ENCODE data around the gene PDE4D. TPM values are rescaled to one million over a fixed set of nuclear protein-coding genes. Genes with fewer than 3 reads are reported as not detected.

The PDE4D gene
- polyA plus RNA-seq, 3 donors = 17.7 to 21.3 (median 19.7) TPM

DNA sequence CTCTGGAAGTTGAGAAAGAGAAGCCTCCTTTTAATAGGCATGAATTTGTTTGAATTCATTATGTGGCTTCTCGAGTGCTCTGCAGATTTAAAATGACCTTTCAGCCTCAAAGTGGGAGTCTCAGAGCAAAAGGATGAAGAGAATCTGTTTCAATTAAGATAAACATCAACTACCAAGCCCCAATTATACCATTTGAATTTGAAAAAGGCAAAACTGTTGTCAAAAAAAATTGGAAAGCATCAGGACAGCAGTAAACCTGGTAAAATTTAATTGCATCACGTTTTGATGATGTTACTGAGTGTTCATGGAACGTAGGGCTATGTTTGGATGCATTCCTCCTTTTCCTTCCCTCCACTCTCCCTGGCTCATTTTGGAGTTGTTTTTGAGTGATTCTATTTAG, 637.2 kb downstream of the PDE4D start:
- DNase-seq = no peak

DNA sequence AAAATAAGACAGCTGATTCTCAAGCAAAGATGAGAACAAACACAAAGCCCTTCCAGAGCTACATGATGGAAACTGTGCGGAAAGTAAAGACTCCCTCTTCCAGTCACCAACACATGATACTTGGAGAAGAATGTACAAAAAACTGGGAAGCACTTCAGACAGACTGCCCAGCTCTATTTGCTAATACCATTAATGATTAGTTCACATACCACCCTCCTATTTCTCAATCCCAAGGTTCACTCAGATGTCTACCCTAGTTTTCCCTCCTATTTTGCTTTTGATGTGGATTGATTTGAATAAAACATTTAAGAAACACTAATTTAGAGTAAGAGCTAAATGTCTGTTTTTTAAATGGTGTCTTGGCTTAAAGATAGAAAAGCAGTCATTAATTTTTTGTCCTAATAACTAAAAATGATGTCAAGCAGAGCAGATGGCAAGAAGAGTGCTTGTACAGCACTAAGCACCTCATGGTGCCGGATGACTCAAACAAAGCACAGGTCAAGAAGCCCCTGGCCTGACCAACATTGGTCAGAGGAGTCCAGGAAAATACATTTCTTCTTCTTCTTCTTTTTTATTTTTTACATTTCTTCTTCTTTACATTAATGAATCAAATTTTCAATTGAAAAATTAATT, 639.4 kb downstream of the PDE4D start:
- no peak for DNase-seq

DNA sequence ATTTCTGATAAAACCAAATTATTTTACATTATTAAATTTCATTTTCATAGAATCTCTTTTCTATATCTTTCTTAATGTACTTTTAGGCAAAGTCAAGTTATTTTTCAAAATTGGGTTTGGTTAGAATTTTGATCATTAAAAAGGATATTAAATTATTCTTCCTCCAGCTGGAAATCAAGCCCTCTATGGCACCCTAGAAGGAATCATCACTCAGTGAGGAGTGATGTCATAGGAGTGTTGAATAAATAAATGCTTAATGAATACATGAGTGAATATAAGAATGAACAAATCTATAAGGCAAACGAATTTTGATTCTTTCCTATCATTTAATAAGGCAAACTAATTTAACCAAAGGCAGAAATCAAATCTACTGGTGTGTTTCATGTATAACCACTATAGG, 639.9 kb downstream of the PDE4D start:
- DNase-seq = no peak

DNA sequence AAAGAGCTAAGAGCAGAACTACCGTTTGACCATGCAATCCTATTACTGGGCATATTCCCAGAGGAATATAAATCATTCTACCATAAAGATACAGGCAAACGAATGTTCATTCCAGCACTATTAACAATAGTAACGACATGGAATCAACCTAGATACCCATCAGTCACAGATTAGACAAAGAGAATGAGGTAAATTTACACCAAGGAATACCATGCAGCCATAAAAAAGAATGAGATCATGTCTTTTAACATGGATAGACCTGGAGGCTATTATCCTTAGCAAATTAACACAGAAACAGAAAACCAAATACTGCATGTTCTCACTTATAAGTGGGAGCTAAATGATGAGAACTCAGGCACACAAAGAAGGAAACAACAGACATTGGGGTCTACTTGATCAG, 641.9 kb downstream of the PDE4D start:
- DNase-seq = no peak

DNA sequence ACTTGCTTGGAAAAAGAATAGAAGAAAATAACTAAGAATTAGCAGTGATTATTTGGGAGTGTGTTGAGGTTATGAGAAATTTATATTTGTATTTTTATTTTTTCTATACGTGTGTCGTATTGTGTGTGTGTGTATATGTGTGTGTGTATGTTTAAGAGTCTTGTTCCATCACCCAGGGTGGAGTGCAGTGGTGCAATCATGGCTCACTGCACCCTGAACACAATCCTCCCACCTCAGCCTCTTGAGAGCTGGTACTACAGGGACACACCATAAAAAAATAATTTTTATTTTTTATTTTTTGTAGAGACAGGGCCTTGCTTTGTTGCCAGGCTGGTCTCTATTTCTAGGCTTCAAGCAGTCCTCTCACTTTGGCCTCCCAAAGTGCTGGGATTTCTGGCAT, 643.8 kb downstream of the PDE4D start:
- no peak for DNase-seq

DNA sequence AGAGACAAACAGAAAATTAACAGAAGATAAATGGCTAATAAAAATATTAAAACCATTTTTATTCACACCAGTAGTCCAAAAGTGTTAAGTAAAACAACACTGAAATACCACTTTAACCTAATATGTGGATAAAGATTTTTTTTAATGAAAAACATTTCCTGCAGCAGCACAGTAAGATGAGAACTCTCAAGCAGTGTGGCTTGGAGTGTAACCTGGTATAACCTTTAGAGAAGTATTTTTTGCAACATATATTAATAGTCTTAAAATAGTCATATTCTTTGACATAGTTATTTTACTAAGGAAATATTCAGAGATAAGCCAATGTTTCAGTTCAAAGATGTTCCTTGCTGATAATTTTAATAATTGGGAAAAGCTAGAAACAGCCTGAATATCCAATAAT, 644.4 kb downstream of the PDE4D start:
- no peak for DNase-seq

DNA sequence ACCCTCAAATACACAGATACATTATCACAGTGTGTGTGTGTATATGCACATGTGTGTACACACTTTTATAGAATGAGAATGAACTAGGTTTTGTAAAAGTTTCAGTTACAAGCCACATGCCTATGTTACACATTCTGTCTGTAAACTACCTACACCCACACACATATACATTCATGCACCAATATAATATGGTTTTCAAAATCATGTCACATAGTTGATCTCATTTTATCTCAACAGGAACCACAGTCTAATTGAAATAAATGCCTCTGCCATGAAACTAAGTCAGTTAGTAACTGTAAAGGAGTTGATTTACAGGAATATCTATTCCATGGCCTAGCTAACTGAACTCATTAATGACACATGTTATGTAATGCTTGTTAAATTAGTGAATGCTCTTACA, 646.6 kb downstream of the PDE4D start:
- no peak for DNase-seq

DNA sequence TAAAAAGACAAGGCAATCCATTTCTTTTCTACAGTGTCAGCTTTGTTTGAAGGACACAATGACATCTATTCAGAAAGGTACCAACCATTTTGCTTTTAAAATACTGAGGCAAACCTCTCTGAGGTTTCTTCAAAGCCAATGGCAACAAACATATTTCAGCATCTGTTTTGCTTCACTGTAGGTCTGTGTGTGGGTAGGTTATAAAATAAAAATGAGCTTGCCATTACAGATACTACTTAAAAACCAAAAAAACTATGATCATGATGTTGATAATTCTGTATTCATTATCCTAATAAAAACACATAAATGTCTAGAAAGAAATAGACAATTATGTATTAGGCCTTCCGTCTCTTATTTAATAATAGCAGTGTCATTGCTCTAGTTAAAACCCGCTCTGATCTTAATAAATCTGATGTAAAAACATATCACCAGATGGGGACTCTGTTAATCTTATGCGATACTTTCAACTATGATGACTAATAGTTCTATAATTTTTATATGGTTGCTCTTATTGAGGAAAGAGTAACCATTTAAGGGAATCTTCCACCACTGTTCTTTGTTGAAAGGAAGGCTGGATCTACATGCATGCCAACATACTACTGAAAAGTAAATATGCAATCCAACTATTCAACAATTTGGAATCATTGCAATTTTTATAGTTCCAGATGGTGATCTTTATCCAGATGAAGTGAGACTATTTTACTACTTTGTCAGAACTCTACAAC, 647.2 kb downstream of the PDE4D start:
- peak; percentile 42 for DNase-seq

DNA sequence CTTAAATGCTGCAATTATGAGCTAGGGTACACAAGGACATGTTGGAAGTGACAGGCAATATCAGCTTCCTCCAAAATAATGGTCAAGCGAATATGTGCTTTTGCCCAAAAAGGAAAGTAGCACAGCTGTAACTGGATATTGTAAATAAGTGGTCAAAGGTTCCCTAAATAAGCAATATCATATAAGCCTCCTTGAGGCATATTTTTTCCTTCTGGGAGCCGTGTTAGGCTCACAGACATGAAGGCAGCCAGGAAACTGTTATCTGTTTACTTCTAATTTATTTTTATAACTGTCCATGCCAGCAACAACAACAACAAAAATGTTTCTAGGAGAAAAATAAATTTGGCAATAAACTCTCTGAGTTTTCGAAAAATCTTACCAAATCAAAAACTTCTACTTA, 648.3 kb downstream of the PDE4D start:
- peak; percentile 48 for DNase-seq

DNA sequence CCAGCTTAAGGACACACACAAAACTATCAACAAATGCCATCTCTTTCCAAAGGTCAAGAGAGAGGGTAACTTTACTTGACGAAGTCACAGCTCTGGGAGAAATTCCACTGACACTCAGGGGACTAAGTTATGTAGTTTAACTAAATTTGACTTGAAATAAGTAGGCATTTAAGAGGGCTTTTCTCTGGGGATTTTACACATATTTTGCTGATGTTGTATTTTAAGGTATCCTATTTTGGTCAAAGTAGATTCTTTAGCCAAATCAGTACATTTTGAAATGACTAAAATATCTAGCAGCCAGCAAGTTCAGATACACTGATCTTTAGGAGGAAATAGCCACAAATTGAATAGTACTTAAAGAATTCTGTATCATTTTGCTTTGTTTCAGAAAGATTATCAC, 652.0 kb downstream of the PDE4D start:
- no peak for DNase-seq

DNA sequence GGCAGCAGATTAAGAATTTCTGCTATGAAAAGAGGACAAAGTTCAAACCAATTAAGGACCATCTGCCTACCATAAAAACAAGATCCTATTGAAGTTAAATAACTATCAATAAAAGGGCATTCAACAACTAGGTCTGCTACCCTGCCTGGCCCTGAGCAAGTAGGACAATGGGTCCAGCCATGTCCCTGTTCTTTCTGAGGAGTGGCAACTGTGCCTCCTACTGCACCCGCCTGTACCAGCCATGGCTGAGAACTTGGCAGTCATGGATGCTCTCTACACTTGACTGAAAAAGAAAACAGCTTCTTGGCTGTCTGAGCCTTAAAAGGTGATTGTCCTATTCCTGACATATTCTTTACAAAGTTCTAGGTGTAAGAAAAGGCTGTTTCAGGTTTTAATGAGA, 652.4 kb downstream of the PDE4D start:
- DNase-seq = no peak

DNA sequence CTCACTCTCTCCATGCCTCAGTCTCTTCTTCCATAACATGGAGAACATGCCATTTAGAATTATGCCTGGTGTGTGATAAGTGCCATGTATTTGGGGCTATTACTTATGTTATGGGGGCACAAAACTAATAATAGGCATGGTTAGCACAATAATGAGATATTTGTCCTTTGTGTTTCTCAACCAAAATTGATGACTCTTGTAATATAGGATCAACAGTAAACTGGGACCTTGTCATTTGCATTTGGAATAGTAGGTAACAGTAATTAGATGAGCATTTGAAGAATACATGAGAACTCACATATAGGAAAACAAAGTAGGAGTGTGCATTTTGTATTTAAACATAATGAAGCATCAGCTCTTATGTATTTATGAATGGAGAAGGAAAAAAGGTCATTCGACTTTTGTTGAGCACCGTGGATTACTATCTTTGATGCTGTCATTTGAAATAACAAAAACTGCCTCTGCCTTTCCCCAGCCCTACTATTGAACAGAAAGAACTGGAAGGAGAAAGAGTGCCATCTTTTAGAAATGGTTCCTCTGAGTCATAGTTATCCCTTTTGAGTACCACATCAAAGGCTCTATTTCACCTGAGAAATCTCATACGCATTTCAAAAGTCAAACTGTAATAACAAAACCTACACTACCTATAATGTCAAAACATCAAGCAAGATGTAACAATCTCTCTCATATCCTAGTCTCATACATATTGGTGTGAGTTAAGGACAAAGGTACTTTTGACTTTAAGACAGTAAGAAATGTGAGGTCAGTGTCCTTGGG, 655.2 kb downstream of the PDE4D start:
- no peak for DNase-seq

DNA sequence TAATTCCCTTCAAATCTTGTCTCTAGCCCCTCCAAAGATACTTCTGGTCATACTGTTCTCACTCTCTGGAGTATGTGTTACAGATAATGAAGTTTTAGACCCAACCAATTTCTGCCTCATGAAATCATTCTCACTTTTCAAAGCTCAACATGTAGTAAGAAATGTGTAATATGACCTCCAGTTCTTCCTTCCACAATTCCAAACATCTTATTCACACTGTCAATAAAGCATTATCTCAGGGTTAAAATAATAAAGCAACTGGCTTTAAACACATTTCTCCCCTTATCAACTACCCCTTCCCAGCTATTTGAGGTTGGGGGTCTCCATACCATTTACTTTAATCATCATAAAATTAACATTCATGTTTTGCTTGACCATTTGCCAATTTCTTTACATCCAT, 656.5 kb downstream of the PDE4D start:
- no peak for DNase-seq

DNA sequence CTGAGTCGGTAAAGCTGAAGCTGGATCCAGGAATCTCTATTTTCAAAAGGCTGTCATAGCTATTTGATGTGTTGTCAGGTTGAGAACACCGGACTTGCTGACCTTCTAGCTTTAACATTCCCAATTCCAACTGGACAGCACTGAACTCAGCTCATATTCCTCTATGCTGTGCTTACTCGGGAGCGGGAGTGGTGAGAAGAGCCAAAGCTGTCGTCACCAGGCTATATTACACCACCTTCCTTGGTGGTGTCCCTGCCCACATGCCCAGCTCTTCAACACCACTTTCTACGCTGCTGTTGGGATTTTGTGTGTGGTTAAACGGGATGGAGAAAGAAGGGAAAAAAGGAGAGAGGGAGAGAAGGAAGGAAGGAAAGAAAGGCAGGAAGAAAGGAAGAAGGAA, 657.1 kb downstream of the PDE4D start:
- DNase-seq = no peak

DNA sequence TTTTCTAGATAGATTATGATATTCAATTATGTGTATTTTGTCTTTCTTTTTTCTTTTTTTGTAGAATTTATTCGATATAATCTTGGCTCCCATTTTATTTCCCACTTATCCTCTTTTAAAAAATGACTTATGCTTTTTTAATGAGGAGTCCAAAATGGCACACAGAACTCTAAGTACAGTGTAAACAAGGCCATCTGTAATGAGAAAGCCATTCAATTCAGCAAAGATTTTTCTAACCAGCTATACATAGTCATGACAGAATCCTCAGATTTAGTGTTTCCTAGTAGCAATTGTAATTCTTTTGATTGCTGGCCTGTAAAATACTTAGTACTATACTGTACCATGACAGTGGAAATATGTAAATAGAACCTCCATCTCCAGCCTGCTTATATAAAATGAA, 659.3 kb downstream of the PDE4D start:
- no peak for DNase-seq

DNA sequence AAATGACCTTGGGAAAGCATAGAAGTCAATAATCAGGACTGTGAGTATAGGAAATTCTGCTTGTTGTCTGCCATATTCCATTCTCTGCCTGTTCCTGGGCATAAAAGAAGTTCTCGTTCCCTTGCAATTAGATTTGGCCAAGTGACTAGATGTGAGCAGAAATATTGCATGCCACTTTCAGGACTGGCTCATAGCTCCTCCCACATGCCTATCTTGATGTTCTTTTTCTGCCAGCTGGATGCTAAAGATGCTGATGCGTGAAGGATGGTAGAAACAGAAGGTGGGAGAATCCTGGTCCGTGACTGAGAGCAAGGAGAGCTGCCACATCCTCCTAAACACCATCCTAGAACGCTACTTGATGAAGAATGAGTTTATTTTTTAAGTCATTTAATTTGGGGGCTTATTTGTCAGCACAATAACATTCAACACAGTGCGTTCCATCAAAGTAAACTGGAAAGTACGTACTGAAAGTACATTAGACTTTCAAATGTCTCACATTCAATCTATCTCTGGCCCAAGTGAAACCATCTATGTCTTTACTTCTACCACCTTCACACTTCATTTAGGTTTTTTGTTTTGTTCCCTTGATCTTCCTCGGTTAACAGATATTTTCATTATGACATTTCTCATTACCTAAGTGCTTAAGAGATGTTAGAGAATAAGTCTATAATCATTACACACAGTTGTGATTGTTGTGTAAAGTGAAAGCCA, 662.1 kb downstream of the PDE4D start:
- DNase-seq = no peak

DNA sequence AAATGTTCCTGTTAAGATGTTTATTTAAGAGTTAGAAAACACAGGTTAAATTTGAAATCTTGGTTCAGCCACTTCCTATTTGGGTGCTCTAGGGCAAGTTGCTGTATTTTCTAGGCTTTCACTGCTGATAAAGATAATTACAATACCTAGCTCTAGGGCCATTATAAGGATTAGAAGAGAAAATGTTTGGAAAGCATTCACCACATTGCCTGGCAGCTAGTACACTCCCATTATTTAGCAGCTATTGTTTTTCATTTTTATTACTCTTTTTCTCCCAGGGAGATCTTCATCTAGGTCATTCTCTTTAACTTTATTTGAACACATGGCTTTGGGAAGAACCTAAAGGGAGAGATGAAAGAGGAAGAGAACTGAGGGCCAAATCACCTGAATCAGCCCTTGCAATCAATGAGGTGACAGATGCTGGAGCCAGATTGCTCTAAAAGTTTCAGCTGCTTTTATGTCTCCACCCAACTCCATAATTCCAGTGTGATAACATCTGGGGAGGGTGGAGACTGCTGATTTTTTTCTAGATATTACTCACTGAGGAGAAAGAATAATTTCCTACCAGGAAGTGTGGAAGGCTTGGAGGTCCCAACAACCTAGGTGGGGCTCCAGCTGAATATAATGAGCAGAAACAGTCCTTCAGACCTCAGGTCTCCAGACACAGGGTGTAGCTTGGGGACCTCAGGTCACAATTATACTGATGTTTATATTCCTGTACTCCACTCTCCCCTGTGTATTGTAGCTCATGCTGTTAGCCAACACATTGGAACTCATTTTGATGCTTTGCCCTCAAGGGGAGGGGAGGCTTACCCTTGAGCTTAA, 670.6 kb downstream of the PDE4D start:
- DNase-seq = no peak

DNA sequence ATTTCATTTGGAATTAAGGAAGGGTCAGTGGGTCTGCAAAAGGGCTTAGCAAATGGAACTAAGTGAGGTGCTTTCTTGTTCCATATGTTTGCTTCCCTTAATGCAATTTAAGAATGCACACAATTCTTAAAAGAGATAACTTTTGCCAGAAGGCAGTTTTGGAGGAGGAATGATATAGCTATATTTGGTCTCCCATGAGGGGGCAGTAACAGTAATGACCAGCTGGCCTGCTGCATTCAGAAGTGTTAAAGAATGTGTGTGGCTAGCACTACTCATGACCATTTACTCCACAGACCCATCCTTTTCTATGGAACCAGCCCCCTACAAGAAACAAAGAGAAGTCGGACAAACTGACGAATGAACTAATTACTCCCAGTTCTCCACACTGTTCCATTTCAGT, 671.8 kb downstream of the PDE4D start:
- no peak for DNase-seq

DNA sequence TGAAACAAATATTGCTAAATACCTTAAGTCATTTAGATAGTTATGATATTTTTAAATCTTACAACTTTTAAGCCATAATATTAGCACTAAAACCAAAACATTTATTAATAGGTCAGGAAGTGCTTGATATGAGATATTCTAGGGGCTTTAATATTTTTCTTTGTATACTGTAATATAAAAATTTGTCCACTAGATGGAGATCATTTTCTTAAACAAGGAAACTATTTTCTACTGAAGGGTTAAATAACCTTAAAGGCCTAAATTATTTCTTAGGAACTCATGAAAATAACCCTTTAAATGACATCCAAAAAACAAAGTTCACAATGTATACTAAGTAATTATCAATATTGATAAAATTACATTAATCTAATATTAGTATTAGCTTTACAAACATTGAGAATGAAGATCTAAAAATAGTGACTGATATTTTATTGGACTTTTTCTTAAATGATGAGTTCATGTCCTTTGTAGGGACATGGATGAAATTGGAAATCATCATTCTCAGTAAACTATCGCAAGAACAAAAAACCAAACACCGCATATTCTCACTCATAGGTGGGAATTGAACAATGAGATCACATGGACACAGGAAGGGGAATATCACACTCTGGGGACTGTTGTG, 675.0 kb downstream of the PDE4D start:
- DNase-seq = no peak

DNA sequence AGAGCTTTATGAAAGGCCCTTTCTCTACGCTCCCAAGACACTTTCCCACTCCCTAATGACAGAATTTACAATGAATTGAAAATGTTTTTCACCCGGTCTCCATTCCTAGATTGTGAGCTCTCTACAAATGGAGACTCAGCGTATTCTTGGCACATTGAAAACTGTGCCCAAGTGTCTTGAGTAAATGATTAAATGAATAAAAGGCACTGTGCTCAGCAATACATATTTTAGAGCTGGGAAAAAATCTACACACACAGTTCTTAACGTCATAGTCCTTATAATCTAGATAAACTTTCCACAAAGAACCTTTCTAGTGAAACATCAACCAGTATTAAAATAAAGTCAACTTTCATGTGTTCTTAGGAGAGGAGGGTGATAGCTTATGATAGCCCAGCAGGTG, 676.7 kb downstream of the PDE4D start:
- DNase-seq = no peak

DNA sequence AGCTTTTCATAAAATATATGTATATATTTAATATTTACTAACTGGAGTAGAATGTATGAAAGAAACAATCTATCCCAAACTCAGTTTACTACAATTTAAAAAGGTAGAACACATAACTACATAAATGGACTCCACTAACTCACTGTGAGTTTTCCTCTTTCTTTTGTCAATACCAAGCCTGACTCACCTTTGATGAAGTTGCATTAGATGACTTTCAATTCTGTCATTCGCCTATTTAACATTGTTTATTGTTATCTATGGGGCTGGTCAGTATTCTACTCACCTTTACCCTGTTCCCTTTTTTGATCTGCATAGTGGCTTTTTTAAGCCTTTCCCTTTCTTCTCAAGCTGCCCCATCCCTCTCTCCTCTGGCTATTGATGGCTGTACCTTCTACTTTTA, 680.9 kb downstream of the PDE4D start:
- no peak for DNase-seq
